Kidney (tissue), 14 donors: Measurements from ENCODE around the gene SEZ6L2. TPM values are rescaled to one million over a fixed set of nuclear protein-coding genes. Genes with fewer than 3 reads are reported as not detected.

Experiments used
- DNase-seq, 5 donors: peaks; one replicate each; pipeline ENCODE4 v3.0.0-alpha.2; 2013 to 2020
- FAIRE-seq: peaks from 2 replicates; lab custom pipeline; 2012; peaks lifted over from hg19 to GRCh38; lab: Jason Lieb, UNC
- H3K27ac ChIP-seq, 2 donors: one replicate each; pipeline ENCODE4 v1.7.0; 2013; ENCODE audit warnings: low read depth in 2 of 2, low read length in 2 of 2, inconsistent platforms in 1 of 2
- H3K27me3 ChIP-seq: one replicate; pipeline ENCODE4 v1.7.1; 2013; ENCODE audit warnings: low read length, inconsistent platforms; ENCODE audit not compliant: control insufficient read depth, insufficient read depth
- H3K36me3 ChIP-seq, 3 donors: one replicate each; pipeline versions ENCODE4 v1.7.0 to v1.7.1; 2013; ENCODE audit warnings: low read length in 3 of 3, control low read depth in 1 of 3, inconsistent platforms in 1 of 3; ENCODE audit not compliant: insufficient read depth in 3 of 3, control insufficient read depth in 2 of 3
- H3K4me1 ChIP-seq, 3 donors: one replicate each; pipeline versions ENCODE4 v1.7.0 to v1.7.1; 2013; ENCODE audit warnings: low read length in 3 of 3, inconsistent platforms in 1 of 3, low read depth in 1 of 3; ENCODE audit not compliant: control insufficient read depth in 2 of 3, insufficient read depth in 2 of 3
- H3K4me3 ChIP-seq, 3 donors: one replicate each; pipeline versions ENCODE4 v1.7.0 to v1.8.1; 2013; ENCODE audit warnings: low read length in 3 of 3, control low read depth in 1 of 3, inconsistent platforms in 1 of 3
- H3K9ac ChIP-seq, 3 donors: one replicate each; pipeline versions ENCODE4 v1.7.0 to v1.7.1; 2013; ENCODE audit warnings: low read length in 3 of 3, control low read depth in 1 of 3, inconsistent platforms in 1 of 3
- H3K9me3 ChIP-seq, 3 donors: one replicate each; pipeline versions ENCODE4 v1.7.0 to v1.7.1; 2013; ENCODE audit warnings: low read length in 3 of 3, control low read depth in 1 of 3, inconsistent platforms in 1 of 3; ENCODE audit not compliant: control insufficient read depth in 2 of 3, insufficient read depth in 1 of 3
- intact Hi-C: fragments of 100-400 bp; cut with DNase I; formaldehyde crosslinking; loops from one replicate; pipeline ENCODE4 v1.11.1; 2022
- polyA plus RNA-seq: library from polyadenylated mRNA; stranded (reverse); fragments of 350-450 nt; fragmentation: Illumina TruSeq; extraction: RNeasy Lipid Tissue Mini Kit (QIAGEN cat#74804); gene quantifications from one replicate; pipeline ENCODE4 v1.2.3, GENCODE V29; 2014; ENCODE audit warnings: low read depth, low replicate concordance; ENCODE audit not compliant: insufficient read depth
- total RNA-seq: library from RNA; stranded (reverse); fragmentation: NEBNext Ultra II Directional; extraction: Animal tissue kit (Norgen Biotek cat#: 25700); gene quantifications from one replicate; pipeline ENCODE4 v1.2.1, GENCODE V29; 2021
- TF ChIP-seq, protein P1 (sequence below): IDR thresholded peaks from 3 replicates; pipeline ENCODE4 v1.5.1; 2012; ENCODE audit warnings: mild to moderate bottlenecking, moderate library complexity, borderline replicate concordance; ENCODE audit not compliant: insufficient read depth; ENCODE audit errors: extremely low read depth
- donor health status: control.
- donor health status: control.
- donor health status: control.
- donor health status: control.
- donor health status: control.
- donor health status: DM: yes; HTN: yes; CAD: no.
- donor health status: Normal renal cell carcinoma (clear cell type).

The SEZ6L2 gene
- total and polyA plus RNA-seq, 2 donors from 2014 or later, result 9.1 to 32.4 TPM

- no peaks in the 10 kb centered on the region for H3K9me3 ChIP-seq
- peaks cover 4 to 14% (median 6%) of the 10 kb centered on the region in 3 donors for H3K4me1 ChIP-seq
- peaks cover 0 to 17% (median 8%) of the 10 kb centered on the region in 3 donors for H3K36me3 ChIP-seq
- intact Hi-C loops, result no loop called here
- H3K27me3 ChIP-seq, result no peaks in the 10 kb centered on the region
- no peak overlapping the region for H3K4me3 ChIP-seq
- no peak overlapping the region for H3K27ac ChIP-seq
- no peak for FAIRE-seq
- H3K9ac ChIP-seq, result no peak overlapping the region
- TF ChIP-seq, protein P1, sequence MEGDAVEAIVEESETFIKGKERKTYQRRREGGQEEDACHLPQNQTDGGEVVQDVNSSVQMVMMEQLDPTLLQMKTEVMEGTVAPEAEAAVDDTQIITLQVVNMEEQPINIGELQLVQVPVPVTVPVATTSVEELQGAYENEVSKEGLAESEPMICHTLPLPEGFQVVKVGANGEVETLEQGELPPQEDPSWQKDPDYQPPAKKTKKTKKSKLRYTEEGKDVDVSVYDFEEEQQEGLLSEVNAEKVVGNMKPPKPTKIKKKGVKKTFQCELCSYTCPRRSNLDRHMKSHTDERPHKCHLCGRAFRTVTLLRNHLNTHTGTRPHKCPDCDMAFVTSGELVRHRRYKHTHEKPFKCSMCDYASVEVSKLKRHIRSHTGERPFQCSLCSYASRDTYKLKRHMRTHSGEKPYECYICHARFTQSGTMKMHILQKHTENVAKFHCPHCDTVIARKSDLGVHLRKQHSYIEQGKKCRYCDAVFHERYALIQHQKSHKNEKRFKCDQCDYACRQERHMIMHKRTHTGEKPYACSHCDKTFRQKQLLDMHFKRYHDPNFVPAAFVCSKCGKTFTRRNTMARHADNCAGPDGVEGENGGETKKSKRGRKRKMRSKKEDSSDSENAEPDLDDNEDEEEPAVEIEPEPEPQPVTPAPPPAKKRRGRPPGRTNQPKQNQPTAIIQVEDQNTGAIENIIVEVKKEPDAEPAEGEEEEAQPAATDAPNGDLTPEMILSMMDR, result no peak
- DNase-seq, result no peak
Observed at GRCh38 chr16:29922326-29922725, 23.0 kb upstream of the SEZ6L2 start.

DNA sequence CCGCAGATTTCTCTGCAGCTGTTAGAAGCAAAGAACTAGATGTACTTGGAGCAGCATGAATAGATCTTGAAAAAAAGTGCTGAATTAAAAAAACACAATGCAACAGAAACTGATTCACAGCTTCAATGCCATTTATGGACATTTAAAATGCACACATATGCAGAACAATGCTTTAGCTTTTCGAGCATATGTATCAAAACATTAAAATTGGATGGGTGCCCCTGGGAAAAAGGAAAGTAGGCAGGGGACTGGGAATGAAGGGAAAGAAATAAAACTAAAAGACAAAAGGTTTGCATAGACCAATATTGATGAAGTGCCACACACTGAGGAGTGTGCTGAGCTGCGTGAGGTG is 21.7 kb upstream of the SEZ6L2 start:
- Histone ChIP-seq H3K36me3 (peaks cover 0 to 17% (median 8%) of the 10 kb centered on the region in 3 donors), H3K9ac (no peak overlapping the region), H3K9me3 (no peaks in the 10 kb centered on the region), H3K27ac (no peak overlapping the region), H3K4me1 (peaks cover 0 to 6% (median 0%) of the 10 kb centered on the region in 3 donors), H3K4me3 (no peak overlapping the region), H3K27me3 (no peaks in the 10 kb centered on the region)
- TF ChIP-seq, protein P1, result no peak
- FAIRE-seq (no peak), DNase-seq (no peak)
- intact Hi-C loops, result no loop called here

GRCh38 chr16:29920288-29921033 is 21.1 kb upstream of the SEZ6L2 start:
- H3K4me1 ChIP-seq, result peaks cover 0 to 6% (median 0%) of the 10 kb centered on the region in 3 donors
- no peak overlapping the region for H3K4me3 ChIP-seq
- no peak overlapping the region for H3K9ac ChIP-seq
- intact Hi-C loops, result no loop called here
- H3K27ac ChIP-seq, result no peak overlapping the region
- DNase-seq (no peak), FAIRE-seq (no peak)
- no peaks in the 10 kb centered on the region for H3K9me3 ChIP-seq
- TF ChIP-seq, protein P1, result no peak
- H3K27me3 ChIP-seq, result no peaks in the 10 kb centered on the region
- H3K36me3 ChIP-seq, result peaks cover 0 to 17% (median 8%) of the 10 kb centered on the region in 3 donors
